GM12873 (cell line): ENCODE results near the gene LMF1.

Experiments
- TF ChIP-seq, protein P1 (sequence below): IDR thresholded peaks from 2 replicates; pipeline ENCODE4 v1.5.1; 2012; ENCODE audit warnings: low read depth, mild to moderate bottlenecking, moderate library complexity, low read length, control low read depth; ENCODE audit not compliant: insufficient read depth; ENCODE audit errors: missing control alignments

The LMF1 gene

DNA sequence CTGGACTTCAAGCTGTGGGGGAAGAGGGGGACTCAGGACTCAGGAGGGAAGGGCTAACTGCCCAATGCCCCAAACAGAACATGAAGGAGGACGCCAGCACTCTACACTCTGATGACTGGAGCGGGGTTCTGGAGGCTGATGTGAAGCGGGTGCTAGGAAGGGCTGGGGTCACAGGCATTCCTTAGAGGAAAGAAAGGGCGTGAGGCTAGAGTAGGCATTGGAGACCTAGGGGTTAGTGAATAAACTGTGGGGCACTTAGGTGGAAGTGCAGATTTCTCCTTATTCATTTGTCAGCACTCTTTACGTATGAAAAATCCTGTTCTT lies 760 bp upstream of the LMF1 start:
- TF ChIP-seq, protein P1, sequence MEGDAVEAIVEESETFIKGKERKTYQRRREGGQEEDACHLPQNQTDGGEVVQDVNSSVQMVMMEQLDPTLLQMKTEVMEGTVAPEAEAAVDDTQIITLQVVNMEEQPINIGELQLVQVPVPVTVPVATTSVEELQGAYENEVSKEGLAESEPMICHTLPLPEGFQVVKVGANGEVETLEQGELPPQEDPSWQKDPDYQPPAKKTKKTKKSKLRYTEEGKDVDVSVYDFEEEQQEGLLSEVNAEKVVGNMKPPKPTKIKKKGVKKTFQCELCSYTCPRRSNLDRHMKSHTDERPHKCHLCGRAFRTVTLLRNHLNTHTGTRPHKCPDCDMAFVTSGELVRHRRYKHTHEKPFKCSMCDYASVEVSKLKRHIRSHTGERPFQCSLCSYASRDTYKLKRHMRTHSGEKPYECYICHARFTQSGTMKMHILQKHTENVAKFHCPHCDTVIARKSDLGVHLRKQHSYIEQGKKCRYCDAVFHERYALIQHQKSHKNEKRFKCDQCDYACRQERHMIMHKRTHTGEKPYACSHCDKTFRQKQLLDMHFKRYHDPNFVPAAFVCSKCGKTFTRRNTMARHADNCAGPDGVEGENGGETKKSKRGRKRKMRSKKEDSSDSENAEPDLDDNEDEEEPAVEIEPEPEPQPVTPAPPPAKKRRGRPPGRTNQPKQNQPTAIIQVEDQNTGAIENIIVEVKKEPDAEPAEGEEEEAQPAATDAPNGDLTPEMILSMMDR, result no peak

DNA sequence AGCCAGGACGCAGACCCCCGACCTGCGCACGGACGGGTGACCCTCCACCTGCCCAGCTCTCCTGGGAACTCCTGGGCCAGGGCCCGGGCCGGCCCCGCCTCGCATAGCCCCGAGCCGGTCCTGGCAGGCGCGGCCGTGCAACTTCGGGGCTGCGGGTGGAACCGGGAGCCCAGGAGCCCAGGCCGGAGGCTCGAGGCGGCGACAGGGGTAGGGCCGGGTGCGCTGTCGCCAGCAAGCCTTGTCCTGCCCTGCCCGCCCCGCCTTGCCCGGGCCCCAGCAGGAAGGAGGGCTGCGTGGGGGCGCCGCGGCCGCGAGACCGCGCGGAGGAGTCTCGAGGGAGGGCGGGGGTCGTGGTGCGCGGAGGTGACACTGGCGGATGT lies 408 bp downstream of the LMF1 start:
- TF ChIP-seq, protein P1, result no peak

DNA sequence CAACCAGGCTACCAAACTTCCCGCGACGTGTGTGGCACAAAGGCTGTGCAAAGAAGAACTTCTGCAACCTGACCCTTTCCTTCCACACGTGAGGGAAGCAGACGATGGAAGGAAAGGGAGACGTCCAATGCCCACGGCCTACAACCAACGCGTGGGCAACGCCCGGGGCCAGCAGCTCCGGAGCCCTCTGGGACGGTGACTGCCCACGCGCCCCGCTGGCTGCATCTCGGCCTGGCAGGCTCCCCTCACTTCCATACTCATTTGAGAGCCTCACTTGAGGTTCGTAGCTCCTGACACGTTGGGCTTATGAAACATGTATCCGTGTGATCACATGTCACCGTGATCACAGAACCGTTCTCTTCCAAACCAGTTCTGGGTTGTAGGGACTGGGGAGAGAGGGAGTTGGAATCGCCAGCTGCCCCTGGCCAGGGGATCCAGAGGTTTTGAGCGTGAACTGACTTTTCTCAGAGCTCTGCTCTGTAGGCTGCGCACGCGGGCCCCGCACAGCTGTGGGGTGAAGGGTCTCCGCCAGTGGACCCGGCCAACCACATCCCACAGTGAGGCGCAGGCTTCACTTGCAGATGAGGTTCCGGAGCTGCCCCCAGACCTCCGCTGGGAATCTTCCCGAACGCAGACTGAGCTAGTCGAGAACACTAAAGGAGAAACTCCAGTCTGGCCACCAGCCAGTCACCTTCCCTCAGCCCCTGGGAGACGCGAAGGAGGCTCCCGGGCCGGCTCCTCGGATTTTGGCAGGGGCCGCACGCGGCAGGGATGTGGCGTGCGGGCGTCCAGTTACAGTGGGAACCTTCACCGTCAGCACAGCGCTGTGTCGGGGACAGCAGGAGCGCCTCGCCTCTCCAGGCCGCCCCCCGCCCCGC lies 1.0 kb downstream of the LMF1 start:
- TF ChIP-seq, protein P1, result no peak

DNA sequence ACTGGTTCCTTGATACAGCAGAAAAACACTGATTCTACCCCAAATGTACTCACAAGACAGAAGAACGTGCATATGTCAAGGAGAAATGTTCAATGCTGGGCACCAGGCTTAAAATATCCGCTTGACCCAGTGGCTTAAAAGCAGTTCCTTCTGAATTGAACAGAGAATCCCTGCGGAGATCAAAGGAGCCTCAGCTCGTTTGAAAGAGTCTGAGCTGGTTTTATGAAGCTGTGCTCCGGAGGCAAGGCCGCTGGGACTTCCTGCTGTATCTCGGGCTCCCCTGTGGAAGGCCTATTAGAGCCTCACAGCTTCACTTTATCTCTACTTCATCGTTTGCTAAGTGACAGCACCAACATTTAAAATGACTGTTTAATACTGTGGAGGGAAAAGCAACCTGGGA lies 2.2 kb downstream of the LMF1 start:
- TF ChIP-seq, protein P1, result no peak

DNA sequence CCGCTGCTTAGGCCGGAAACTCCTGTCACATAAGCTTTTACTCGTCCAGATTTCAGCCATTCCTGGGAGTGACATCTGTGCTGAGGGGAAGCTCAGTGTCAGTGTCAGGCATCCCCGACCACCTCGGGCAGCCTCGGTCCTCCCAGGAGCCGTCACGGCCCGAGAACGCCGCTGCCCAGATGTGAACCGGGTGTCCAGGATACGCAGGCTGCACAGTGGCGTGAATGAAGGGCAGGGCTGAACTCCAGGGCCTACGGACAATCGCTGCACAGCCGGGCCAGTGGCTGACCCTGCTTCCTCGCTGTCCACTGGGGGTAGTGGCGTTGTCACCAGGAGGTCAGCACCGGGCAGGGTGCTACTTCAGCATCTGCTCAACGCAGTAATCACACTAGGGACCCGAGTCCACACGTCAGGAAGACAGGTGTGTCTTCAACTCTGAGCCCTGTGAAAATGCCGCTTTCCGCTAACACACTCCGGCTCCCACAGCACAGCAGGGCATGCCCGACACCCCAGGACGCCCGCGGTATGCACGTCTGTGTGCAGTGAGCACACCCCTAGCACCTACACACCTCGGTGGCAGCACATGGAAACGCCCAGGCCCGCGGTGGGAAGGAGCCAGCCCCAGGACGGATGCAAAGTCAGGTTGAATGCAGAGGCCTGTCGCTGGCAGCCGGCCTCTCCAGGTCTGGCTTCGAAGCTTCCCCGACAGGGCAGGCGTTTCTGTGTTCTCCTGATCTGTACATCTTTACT lies 3.1 kb downstream of the LMF1 start:
- TF ChIP-seq, protein P1, result no peak

DNA sequence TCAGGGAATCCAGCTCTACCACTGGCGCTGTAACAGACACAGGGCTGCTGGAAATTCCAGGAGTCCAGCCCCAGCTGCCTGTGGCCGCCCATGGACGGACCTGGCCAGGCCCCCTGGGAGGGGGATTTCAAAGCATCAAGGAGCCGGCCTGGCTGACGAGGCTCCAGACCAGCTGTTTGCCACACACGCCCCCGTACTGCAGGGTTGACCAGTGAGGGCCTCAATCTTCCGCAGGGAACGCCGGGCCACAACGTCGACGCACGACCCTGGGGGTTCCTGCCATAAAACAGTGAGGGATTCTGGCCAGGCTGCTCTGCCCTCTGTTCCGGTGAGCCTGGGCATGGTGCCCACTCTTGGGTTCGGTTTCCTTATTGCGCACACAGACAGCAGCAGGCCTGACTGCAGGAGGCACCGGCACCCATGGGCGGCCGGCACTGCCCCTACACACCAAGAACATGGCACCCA lies 3.7 kb downstream of the LMF1 start:
- TF ChIP-seq, protein P1, result no peak

DNA sequence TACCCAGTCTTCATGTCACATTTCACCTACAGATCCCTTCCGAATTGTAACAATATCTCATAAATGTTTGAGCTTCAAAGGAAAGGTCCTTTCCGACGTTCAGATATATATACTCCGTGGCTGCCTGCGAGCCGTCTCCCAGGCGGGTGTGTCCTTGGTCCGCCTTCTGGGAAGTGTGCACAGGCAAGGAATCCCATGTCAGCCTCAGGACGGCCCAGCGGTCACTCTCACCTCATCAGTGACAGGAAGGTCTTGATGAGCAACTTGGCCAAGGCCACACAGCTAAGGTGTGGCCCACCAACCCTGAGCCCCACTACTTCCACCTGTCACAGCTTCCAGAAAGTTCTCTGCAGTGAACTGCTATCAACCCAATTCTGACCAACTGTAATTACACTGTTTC lies 4.3 kb downstream of the LMF1 start:
- TF ChIP-seq, protein P1, result no peak
